HG02610 (cell line): ENCODE measurements around the gene PREX1.

Source experiments
- ATAC-seq: cut with Tn5 transposase; IDR thresholded peaks from one replicate; pipeline ENCODE4 v1.9.1; 2021; ENCODE audit warnings: mild to moderate bottlenecking, moderate library complexity; ENCODE audit not compliant: unreplicated experiment

The PREX1 gene

GRCh38 chr20:48706116-48706656 lies 121.6 kb downstream of the PREX1 start:
- ATAC-seq: no peak

- ATAC-seq: no peak
These were observed 122.3 kb downstream of the PREX1 start for GRCh38 chr20:48705240-48706115.

DNA sequence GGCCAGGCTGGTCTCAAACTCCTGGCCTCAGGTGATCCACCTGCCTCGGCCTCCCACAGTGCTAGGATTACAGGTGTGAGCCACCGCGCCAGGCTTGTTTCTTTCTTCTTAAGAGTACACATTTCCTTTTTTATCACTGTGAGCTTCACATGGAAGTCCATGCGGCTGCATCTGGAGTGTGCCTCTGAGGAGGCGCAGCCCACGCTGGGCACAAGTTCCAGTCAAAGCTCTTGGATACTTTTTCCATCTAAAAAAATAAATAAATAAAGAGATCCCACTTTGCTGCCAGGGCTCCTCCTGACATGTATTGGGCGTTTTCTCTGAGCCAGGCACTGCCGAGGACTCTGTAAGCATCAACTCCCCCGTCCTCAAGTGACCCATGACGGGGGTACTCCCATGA lies 123.0 kb downstream of the PREX1 start:
- no peak for ATAC-seq

DNA sequence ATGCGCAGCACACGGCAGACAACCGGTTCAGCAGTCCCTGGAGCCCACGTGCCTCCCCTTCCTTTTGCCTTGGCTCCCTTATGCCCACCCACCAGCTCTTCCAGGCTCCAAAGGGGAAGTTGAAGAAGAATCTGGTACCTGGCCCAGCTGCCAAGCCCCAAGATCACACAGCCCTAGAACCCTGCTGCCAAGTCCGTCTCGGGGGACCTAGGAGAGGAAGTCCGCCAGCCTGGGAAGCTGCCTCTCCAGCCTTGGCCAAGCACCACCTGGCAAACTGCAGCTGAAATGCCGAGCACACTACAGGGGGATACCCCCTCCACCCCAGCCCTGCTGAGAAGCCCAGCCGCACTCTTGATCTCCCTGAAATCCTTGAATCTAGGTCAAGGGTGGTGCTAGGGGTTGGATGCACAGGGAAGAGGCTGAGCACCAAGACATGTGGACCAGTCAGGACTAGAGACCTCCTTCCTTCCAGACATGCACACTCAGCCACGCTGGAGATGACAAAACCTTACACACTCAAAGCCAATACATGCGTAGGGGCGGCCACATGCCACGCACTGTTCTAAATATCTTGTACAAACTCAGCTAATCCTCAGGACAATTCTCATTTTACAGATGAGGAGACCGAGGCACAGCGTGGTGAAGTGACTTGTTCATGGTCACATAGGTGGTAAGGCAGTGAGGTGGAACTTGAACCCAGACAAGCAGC lies 124.1 kb downstream of the PREX1 start:
- ATAC-seq: no peak

GRCh38 chr20:48703107-48703506 lies 124.7 kb downstream of the PREX1 start:
- no peak for ATAC-seq

GRCh38 chr20:48702455-48702913 lies 125.3 kb downstream of the PREX1 start:
- no peak for ATAC-seq

- no peak for ATAC-seq
These were observed 126.1 kb downstream of the PREX1 start for GRCh38 chr20:48701702-48702101.

DNA sequence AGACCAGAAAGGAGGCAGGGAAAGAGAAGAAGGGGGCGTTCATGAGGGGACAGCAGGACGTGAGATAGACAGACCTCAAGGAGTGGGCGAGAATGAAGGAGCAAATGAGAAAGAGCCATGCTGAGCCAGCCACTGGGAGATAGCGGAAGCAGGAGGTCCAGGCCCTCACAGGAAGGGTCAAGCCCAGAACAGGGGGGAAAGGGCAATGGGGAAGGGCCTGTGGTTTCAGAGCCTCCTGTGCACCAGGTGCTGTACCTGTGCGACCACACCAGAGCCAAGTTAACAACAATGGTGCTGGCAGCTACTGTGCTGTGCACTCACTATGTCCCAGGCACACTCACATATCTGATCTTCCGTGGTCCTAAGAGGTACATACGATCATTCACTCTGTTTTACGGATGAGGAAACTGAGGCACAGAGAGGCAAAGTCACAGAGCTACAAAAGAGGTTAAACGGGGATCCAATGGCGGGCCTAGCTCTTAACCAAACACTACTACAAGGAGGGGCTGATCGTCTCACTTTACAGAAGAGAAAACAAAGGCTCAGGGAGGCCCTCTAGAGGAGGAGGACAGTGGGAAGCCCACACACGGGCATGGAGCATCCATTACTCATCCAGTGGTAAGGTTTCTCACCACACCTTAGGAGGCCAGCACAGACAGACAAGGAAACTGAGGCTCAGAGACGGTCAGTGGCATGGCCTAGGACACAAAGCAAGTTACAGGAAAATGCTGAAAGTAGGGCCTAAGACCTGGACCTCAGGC lies 129.1 kb downstream of the PREX1 start:
- no peak for ATAC-seq

DNA sequence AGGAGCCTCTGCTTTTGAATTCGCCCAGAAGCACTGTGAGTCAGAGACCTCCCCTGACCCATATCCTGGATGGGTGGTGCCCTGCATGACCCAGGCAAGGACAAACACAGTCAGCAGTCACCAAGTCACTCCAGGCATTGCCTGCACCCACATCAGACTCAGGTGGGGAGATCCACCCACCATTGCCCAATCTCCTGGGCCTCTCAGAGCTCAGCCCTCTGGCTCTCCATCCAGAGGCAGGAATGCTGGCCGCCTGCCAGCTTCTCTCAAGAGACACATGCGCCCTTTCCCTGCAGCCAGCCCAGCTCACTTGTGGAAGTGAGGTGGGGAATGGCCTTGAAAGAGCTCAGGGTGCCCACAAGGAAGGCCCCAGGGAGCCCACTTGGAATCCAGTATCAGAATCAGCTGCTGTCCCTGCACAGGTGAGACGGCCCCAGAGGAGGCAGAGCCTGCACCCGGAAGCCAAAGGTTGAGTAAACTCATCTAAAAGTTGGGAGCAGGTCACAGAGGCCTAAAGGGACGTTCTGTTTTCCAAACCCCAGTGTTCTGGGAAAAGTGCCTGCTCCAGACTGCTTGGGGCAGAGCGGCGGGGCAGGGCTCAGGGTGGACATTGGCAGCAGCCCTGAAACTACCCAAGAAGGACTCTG lies 129.8 kb downstream of the PREX1 start:
- no peak for ATAC-seq

DNA sequence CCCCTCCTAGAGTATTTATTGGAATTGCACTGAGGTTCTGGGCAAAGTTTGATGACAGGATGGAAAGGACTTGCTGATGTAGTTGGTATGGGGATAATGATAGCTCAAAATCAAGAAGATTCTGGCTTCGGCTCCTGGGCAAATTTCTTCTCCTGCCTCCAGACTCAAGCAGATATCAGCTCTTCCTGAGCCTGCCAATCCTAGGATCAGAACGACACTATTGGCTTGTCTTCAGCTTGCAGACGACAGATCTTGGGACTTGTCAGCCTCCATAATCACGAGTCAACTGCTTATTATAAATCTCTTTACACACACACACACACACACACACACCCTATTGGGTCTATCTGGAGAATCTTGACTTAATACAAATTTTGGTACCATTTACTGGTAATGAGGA lies 131.1 kb downstream of the PREX1 start:
- no peak for ATAC-seq

DNA sequence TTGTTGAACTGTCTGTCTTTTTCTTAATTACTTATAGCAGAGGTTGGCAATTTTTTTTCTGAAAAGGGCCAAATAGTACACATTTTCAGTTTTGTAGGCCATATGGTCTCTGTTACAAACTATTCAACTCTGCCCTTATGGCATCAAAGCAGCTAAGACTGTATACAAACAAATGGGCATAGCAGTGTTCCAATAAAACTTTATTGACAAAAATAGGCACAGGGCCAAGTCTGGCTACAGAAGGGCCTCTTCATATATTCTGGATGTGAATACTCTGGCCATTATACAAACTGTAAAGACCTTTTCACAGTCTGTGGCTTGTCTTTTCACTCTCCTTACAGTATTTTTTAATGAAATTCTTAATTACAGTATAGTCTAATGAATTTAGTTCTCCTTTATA lies 132.1 kb downstream of the PREX1 start:
- no peak for ATAC-seq

DNA sequence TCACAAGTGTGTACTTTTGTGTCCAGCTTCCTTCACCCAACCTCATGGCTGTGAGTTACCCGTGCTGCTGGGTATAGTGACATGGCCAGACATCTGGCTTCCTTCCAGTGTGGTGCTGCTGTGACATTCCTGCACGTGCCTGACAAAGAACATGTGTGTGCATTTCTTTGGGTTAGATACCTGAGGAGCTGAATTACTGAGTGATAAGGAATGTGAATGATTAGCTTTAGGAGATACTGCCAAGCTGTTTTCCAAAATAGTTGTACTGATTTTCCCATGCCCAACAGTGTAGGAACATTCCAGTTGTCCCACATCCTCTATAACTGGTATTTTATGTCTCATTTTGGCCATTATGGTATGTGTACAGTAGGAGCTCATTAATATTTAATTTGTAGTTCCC lies 132.5 kb downstream of the PREX1 start:
- ATAC-seq: no peak

DNA sequence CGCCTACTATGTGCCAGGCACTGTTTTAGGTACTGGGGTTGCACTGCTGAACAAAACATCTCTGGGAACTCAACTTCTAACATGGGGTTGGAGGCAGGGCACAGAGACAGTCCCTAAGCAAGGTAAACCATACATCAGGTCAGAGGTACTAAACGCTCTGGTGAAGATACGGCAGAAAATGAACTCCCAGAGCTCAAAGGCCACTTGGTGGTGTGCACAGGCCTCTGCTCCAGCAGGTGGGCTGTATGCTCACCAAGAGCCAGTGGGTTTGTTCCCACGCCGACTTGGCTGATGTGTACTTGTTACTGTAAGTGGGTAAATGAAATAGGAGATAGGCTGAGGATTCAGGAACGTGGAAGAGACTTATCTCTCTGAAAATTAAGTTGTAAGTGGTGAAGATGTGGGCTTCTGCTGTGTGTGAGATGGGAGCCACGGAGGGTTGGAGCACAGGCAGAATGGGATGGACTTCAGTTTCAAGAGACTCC lies 133.4 kb downstream of the PREX1 start:
- ATAC-seq: no peak

DNA sequence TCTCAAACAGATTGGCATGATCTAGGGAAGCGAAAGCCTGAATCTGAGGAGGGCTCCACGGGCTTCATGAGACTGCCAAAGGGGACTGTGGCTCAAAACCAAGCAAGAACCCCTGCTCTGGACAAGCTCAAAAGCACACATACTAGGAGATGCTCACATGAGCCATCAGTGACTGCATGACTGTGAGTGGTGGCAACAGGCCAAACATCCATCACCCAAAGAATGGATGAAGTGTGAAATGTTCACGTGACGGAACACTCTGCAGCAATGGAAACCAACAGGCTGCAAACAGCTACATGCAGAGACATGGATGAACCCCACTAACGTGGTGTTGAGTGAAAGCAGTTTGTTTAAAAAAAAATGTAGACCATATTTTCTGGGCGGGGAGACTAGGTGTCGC lies 136.3 kb downstream of the PREX1 start:
- ATAC-seq: no peak

- no peak for ATAC-seq
These were observed 136.9 kb downstream of the PREX1 start for GRCh38 chr20:48690888-48691287.

GRCh38 chr20:48689874-48690571 lies 137.8 kb downstream of the PREX1 start:
- no peak for ATAC-seq

DNA sequence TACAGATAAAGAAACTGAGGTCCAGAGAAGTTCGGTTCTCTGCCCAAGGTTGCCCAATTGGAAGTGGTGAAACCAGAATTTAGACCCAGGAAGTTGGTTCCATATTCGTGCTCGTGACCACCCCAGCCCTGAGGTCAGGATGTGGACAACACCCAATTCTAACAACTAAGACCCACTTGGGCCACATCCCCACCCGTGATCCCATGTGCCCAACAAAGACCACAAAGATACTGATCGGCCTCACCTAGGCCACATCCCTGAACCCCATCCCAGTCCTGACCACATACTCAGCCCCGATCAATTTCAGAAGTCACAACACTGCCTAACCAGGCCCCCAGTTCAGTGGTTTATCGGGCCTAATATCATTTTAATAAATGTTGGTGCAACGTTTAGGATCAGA lies 138.4 kb downstream of the PREX1 start:
- no peak for ATAC-seq

DNA sequence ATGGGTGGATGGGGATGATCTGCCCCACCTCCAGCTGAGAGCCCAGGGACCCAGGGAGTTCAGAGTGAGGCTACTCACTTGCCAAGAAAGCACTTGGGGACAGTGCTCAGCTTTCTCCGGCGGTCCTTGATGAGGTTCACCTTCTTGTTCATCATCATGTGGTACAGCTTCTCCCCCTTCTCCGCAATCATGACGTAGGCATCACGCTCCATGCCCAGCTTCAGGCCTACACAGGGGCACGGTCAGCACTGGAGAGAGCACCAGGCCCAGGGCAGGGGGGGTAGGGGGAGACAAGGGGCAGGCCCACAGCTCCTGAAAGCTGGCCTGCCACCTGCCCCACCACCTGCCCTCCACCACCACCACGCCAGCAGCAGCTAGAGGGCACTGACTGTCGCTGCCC lies 139.2 kb downstream of the PREX1 start:
- no peak for ATAC-seq

GRCh38 chr20:48687117-48687800 lies 140.5 kb downstream of the PREX1 start:
- no peak for ATAC-seq
